ENCODE measurements around the gene DEXI.

DEXI gene

GRCh38 chr16:10942352-10943063 lies at the start of gene DEXI:
DEXI (minus strand) TSS chr16:10942468; CDS start chr16:10942005, 463 bp downstream.
- Histone ChIP-seq H3K4me1 (ENCODE audit: control insufficient read depth, insufficient read depth, low read length) (peaks cover 10% of the 10 kb centered on the region; the same call in 1 of the 2 replicates), H3K27me3 (ENCODE audit: control insufficient read depth, insufficient read depth, low read length) (no peaks in the 10 kb centered on the region), H3K36me3 (ENCODE audit: control insufficient read depth, insufficient read depth, low read length) (no peaks in the 10 kb centered on the region), H3K4me3 (ENCODE audit: low read length) (peak within 1 kb of the TSS; percentile 61; the same call in 1 of the 2 replicates), H3K27ac (ENCODE audit: low read length) (no peak within 1 kb of the TSS), H3K9me3 (ENCODE audit: control insufficient read depth, insufficient read depth, low read length) (no peaks in the 10 kb centered on the region)
- DNase-seq (ENCODE audit: low read depth, low spot score), result peak; percentile 58
- no CpG with 5 or more reads among the region's 55 CpGs for WGBS (ENCODE audit: insufficient coverage, insufficient read length)

GRCh38 chr16:10990378-10990777 lies 48.1 kb upstream of the DEXI start:
- Histone ChIP-seq H3K27me3 (ENCODE audit: control insufficient read depth, insufficient read depth, low read length) (no peaks in the 10 kb centered on the region), H3K9me3 (ENCODE audit: control insufficient read depth, insufficient read depth, low read length) (no peaks in the 10 kb centered on the region), H3K4me1 (ENCODE audit: control insufficient read depth, insufficient read depth, low read length) (no peaks in the 10 kb centered on the region), H3K27ac (ENCODE audit: low read length) (no peak overlapping the region), H3K36me3 (ENCODE audit: control insufficient read depth, insufficient read depth, low read length) (0 out of 2 replicates have a peak, but pooled peaks cover 2% of the 10 kb centered on the region), H3K4me3 (ENCODE audit: low read length) (no peak overlapping the region)
- no peak for DNase-seq (ENCODE audit: low read depth, low spot score)
- WGBS (ENCODE audit: insufficient coverage, insufficient read length), result no CpG with 5 or more reads among the region's 5 CpGs

- WGBS (ENCODE audit: insufficient coverage, insufficient read length), result no CpG with 5 or more reads among the region's 6 CpGs
- no peak for DNase-seq (ENCODE audit: low read depth, low spot score)
- H3K36me3 ChIP-seq (ENCODE audit: control insufficient read depth, insufficient read depth, low read length), result 0 out of 2 replicates have a peak, but pooled peaks cover 2% of the 10 kb centered on the region
- H3K4me1 ChIP-seq (ENCODE audit: control insufficient read depth, insufficient read depth, low read length), result no peaks in the 10 kb centered on the region
- H3K4me3 ChIP-seq (ENCODE audit: low read length), result no peak overlapping the region
- H3K27me3 ChIP-seq (ENCODE audit: control insufficient read depth, insufficient read depth, low read length), result no peaks in the 10 kb centered on the region
- no peaks in the 10 kb centered on the region for H3K9me3 ChIP-seq (ENCODE audit: control insufficient read depth, insufficient read depth, low read length)
- H3K27ac ChIP-seq (ENCODE audit: low read length), result no peak overlapping the region
Observed at GRCh38 chr16:10989559-10989958, 47.3 kb upstream of the DEXI start.

GRCh38 chr16:10988879-10989278 lies 46.6 kb upstream of the DEXI start:
- H3K27me3 ChIP-seq (ENCODE audit: control insufficient read depth, insufficient read depth, low read length), result no peaks in the 10 kb centered on the region
- DNase-seq (ENCODE audit: low read depth, low spot score), result no peak
- H3K36me3 ChIP-seq (ENCODE audit: control insufficient read depth, insufficient read depth, low read length), result 0 out of 2 replicates have a peak, but pooled peaks cover 2% of the 10 kb centered on the region
- WGBS (ENCODE audit: insufficient coverage, insufficient read length), result no CpG with 5 or more reads among the region's 6 CpGs
- H3K4me3 ChIP-seq (ENCODE audit: low read length), result no peak overlapping the region
- no peaks in the 10 kb centered on the region for H3K9me3 ChIP-seq (ENCODE audit: control insufficient read depth, insufficient read depth, low read length)
- H3K4me1 ChIP-seq (ENCODE audit: control insufficient read depth, insufficient read depth, low read length), result no peaks in the 10 kb centered on the region
- H3K27ac ChIP-seq (ENCODE audit: low read length), result no peak overlapping the region

- Histone ChIP-seq H3K4me3 (ENCODE audit: low read length) (no peak overlapping the region), H3K4me1 (ENCODE audit: control insufficient read depth, insufficient read depth, low read length) (no peaks in the 10 kb centered on the region), H3K27me3 (ENCODE audit: control insufficient read depth, insufficient read depth, low read length) (no peaks in the 10 kb centered on the region), H3K36me3 (ENCODE audit: control insufficient read depth, insufficient read depth, low read length) (0 out of 2 replicates have a peak, but pooled peaks cover 2% of the 10 kb centered on the region), H3K9me3 (ENCODE audit: control insufficient read depth, insufficient read depth, low read length) (no peaks in the 10 kb centered on the region), H3K27ac (ENCODE audit: low read length) (no peak overlapping the region)
- no peak for DNase-seq (ENCODE audit: low read depth, low spot score)
- no CpG with 5 or more reads among the region's 7 CpGs for WGBS (ENCODE audit: insufficient coverage, insufficient read length)
Observed at GRCh38 chr16:10988164-10988803, 46.0 kb upstream of the DEXI start.

- Histone ChIP-seq H3K27ac (ENCODE audit: low read length) (no peak overlapping the region), H3K4me3 (ENCODE audit: low read length) (no peak overlapping the region), H3K4me1 (ENCODE audit: control insufficient read depth, insufficient read depth, low read length) (no peaks in the 10 kb centered on the region), H3K27me3 (ENCODE audit: control insufficient read depth, insufficient read depth, low read length) (no peaks in the 10 kb centered on the region), H3K36me3 (ENCODE audit: control insufficient read depth, insufficient read depth, low read length) (0 out of 2 replicates have a peak, but pooled peaks cover 2% of the 10 kb centered on the region), H3K9me3 (ENCODE audit: control insufficient read depth, insufficient read depth, low read length) (no peaks in the 10 kb centered on the region)
- no peak for DNase-seq (ENCODE audit: low read depth, low spot score)
- no CpG with 5 or more reads among the region's 11 CpGs for WGBS (ENCODE audit: insufficient coverage, insufficient read length)
Observed at GRCh38 chr16:10987361-10988163, 45.3 kb upstream of the DEXI start.

GRCh38 chr16:10984509-10984908 lies 42.2 kb upstream of the DEXI start:
- Histone ChIP-seq H3K36me3 (ENCODE audit: control insufficient read depth, insufficient read depth, low read length) (0 out of 2 replicates have a peak, but pooled peaks cover 2% of the 10 kb centered on the region), H3K27ac (ENCODE audit: low read length) (no peak overlapping the region), H3K27me3 (ENCODE audit: control insufficient read depth, insufficient read depth, low read length) (no peaks in the 10 kb centered on the region), H3K4me1 (ENCODE audit: control insufficient read depth, insufficient read depth, low read length) (no peaks in the 10 kb centered on the region), H3K4me3 (ENCODE audit: low read length) (no peak overlapping the region), H3K9me3 (ENCODE audit: control insufficient read depth, insufficient read depth, low read length) (no peaks in the 10 kb centered on the region)
- no peak for DNase-seq (ENCODE audit: low read depth, low spot score)
- no CpG with 5 or more reads among the region's 6 CpGs for WGBS (ENCODE audit: insufficient coverage, insufficient read length)

GRCh38 chr16:10983159-10983558 lies 40.9 kb upstream of the DEXI start:
- no CpG with 5 or more reads among the region's 8 CpGs for WGBS (ENCODE audit: insufficient coverage, insufficient read length)
- Histone ChIP-seq H3K4me3 (ENCODE audit: low read length) (no peak overlapping the region), H3K36me3 (ENCODE audit: control insufficient read depth, insufficient read depth, low read length) (0 out of 2 replicates have a peak, but pooled peaks cover 2% of the 10 kb centered on the region), H3K27me3 (ENCODE audit: control insufficient read depth, insufficient read depth, low read length) (no peaks in the 10 kb centered on the region), H3K9me3 (ENCODE audit: control insufficient read depth, insufficient read depth, low read length) (no peaks in the 10 kb centered on the region), H3K27ac (ENCODE audit: low read length) (no peak overlapping the region), H3K4me1 (ENCODE audit: control insufficient read depth, insufficient read depth, low read length) (no peaks in the 10 kb centered on the region)
- DNase-seq (ENCODE audit: low read depth, low spot score), result no peak

GRCh38 chr16:10982465-10983150 lies 40.3 kb upstream of the DEXI start:
- WGBS (ENCODE audit: insufficient coverage, insufficient read length), result no CpG with 5 or more reads among the region's 15 CpGs

More at GRCh38 chr16:10982465-10983150, 40.3 kb upstream of the DEXI start:
- Histone ChIP-seq H3K27me3 (ENCODE audit: control insufficient read depth, insufficient read depth, low read length) (no peaks in the 10 kb centered on the region), H3K36me3 (ENCODE audit: control insufficient read depth, insufficient read depth, low read length) (0 out of 2 replicates have a peak, but pooled peaks cover 2% of the 10 kb centered on the region), H3K9me3 (ENCODE audit: control insufficient read depth, insufficient read depth, low read length) (no peaks in the 10 kb centered on the region), H3K4me3 (ENCODE audit: low read length) (no peak overlapping the region), H3K27ac (ENCODE audit: low read length) (no peak overlapping the region), H3K4me1 (ENCODE audit: control insufficient read depth, insufficient read depth, low read length) (no peaks in the 10 kb centered on the region)
- no peak for DNase-seq (ENCODE audit: low read depth, low spot score)
